ENCODE results near the gene EXD3. TPM values are rescaled to one million over a fixed set of nuclear protein-coding genes. Genes with fewer than 3 reads are reported as not detected.

Gene EXD3
- total RNA-seq, 6 experiments from 2014 or later: 6.4 to 10.6 (median 8.7) TPM

DNA sequence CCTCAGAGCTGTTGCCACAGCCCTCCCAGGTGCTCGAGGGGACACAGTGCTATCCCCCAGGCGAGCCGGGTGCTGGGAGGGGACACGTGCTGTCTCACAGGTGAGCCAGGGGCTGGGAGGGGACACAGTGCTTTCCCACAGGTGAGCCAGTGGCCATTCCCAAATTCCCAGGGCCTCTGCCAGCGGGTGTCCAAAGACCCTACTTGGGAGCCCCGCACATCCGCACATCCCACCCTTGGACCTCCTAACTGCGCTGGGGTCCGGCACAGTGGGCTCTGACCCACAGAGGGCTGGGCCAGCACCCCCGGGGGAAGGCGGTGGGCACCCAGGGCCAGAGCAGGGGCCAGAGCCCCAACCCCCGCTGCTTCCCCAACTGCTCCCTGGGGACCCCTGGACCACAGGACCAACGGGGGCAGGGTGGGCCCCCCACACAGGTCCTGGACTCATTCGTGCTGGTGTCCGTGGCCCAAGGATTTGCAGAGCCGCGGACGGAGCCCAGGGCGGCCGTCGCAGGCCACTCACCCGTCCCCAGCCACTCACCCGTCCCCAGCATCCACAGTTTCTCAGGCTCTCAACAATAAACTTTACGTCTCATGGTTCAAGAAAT, 17.9 kb downstream of the EXD3 start:
- Mint-ChIP-seq H3K4me1 (ENCODE audit: low read depth) (peaks cover 8% of the 10 kb centered on the region), H3K4me3 (no peak overlapping the region), H3K36me3 (ENCODE audit: low read depth) (peaks cover 8% of the 10 kb centered on the region), H3K27ac (no peak overlapping the region), H3K9me3 (no peaks in the 10 kb centered on the region), H3K27me3 (ENCODE audit: insufficient read depth) (peaks cover 7% of the 10 kb centered on the region)
- no peak for DNase-seq
- TF ChIP-seq, protein P1, sequence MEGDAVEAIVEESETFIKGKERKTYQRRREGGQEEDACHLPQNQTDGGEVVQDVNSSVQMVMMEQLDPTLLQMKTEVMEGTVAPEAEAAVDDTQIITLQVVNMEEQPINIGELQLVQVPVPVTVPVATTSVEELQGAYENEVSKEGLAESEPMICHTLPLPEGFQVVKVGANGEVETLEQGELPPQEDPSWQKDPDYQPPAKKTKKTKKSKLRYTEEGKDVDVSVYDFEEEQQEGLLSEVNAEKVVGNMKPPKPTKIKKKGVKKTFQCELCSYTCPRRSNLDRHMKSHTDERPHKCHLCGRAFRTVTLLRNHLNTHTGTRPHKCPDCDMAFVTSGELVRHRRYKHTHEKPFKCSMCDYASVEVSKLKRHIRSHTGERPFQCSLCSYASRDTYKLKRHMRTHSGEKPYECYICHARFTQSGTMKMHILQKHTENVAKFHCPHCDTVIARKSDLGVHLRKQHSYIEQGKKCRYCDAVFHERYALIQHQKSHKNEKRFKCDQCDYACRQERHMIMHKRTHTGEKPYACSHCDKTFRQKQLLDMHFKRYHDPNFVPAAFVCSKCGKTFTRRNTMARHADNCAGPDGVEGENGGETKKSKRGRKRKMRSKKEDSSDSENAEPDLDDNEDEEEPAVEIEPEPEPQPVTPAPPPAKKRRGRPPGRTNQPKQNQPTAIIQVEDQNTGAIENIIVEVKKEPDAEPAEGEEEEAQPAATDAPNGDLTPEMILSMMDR (IDR thresholded peaks at IDR 0.05): no peak

DNA sequence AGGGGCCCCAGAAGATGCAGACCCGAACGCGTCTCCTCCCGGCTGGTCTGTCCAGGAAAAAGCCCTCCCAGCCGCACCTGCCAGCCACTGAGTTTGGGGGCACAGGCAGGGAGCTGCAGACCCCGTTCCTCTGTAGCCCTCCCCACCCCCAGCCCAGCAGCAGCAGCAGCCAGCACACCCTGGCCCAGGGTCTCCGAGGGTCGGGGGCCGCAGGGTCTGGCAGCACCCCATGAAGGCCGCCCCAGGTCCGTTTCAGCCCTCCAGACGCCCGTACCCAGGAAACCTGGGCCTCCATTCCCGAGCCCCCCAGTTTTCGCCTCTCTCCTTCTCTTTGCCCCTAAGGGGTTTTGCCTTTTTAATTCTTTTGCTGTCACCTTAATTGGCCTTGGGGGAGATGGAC, 19.7 kb downstream of the EXD3 start:
- peaks cover 8% of the 10 kb centered on the region for H3K4me1 Mint-ChIP-seq (ENCODE audit: low read depth)
- H3K27me3 Mint-ChIP-seq (ENCODE audit: insufficient read depth): peaks cover 3% of the 10 kb centered on the region; the same call in 1 of the 2 replicates
- H3K27ac Mint-ChIP-seq: no peak overlapping the region
- no peak for DNase-seq
- peaks cover 13% of the 10 kb centered on the region for H3K36me3 Mint-ChIP-seq (ENCODE audit: low read depth)
- no peak overlapping the region for H3K4me3 Mint-ChIP-seq
- no peaks in the 10 kb centered on the region for H3K9me3 Mint-ChIP-seq
- TF ChIP-seq, protein P1 (IDR thresholded peaks at IDR 0.05): no peak

DNA sequence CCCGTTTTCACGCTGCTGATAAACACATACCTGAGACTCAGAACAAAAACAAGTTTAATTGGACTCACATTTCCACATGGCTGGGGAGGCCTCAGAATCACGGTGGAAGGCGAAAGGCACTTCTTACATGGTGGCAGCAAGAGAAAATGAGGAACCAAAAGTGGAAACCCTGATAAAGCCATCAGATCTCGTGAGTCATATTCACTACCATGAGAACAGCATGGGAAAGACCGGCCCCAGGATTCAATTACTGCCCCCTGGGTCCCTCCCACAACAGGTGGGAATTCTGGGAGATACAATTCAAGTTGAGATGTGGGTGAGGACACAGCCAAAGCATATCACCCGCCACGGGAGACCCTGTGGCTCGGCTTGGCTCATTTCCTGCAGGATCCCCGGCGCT, 20.2 kb downstream of the EXD3 start:
- Mint-ChIP-seq H3K27ac (no peak overlapping the region), H3K27me3 (ENCODE audit: insufficient read depth) (peaks cover 3% of the 10 kb centered on the region; the same call in 1 of the 2 replicates), H3K9me3 (no peaks in the 10 kb centered on the region), H3K36me3 (ENCODE audit: low read depth) (peaks cover 16% of the 10 kb centered on the region), H3K4me1 (ENCODE audit: low read depth) (peaks cover 8% of the 10 kb centered on the region), H3K4me3 (no peak overlapping the region)
- TF ChIP-seq, protein P1 (IDR thresholded peaks at IDR 0.05): no peak
- DNase-seq: no peak

DNA sequence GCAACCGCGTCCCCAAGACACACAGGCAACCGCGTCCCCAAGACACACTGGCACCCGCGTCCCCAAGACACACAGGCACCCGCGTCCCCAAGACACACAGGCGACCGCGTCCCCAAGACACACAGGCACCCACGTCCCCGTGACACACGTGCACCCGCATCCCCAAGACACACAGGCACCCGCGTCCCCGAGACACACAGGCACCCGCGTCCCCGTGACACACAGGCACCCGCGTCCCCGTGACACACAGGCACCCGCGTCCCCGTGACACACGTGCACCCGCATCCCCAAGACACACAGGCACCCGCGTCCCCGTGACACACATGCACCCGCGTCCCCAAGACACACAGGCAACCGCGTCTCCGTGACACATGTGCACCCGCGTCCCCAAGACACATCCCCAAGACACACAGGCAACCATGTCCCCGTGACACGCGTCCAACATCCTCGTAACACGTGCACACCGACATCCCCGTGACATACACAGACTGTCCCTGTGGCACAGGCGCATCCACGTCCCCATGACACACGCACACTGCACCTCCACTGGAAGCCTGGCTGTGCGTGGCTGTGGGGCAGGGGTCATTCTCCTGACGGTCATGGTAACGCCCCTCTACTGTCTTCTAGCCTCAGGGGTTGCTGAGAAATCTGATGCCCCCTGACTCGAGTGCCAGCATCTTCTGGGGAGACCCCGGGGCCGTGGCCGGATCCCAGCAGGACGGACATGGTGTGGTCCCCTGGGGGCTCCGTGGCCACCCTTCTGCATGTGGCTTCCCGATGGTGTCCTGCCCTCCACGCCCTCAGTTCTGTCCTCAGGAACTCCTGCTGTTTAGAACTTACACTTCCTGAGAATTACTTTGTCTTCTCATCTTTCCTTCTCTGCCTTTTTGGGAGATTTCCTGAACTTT, 24.1 kb downstream of the EXD3 start:
- H3K36me3 Mint-ChIP-seq (ENCODE audit: low read depth): peaks cover 23% of the 10 kb centered on the region
- H3K9me3 Mint-ChIP-seq: peaks cover 3% of the 10 kb centered on the region; the same call in 1 of the 2 replicates
- H3K27me3 Mint-ChIP-seq (ENCODE audit: insufficient read depth): no peaks in the 10 kb centered on the region; the same call in 1 of the 2 replicates
- no peak overlapping the region for H3K4me3 Mint-ChIP-seq
- no peak for DNase-seq
- H3K27ac Mint-ChIP-seq: no peak overlapping the region
- TF ChIP-seq, protein P1 (IDR thresholded peaks at IDR 0.05): no peak
- peaks cover 4% of the 10 kb centered on the region; the same call in 1 of the 2 replicates for H3K4me1 Mint-ChIP-seq (ENCODE audit: low read depth)

DNA sequence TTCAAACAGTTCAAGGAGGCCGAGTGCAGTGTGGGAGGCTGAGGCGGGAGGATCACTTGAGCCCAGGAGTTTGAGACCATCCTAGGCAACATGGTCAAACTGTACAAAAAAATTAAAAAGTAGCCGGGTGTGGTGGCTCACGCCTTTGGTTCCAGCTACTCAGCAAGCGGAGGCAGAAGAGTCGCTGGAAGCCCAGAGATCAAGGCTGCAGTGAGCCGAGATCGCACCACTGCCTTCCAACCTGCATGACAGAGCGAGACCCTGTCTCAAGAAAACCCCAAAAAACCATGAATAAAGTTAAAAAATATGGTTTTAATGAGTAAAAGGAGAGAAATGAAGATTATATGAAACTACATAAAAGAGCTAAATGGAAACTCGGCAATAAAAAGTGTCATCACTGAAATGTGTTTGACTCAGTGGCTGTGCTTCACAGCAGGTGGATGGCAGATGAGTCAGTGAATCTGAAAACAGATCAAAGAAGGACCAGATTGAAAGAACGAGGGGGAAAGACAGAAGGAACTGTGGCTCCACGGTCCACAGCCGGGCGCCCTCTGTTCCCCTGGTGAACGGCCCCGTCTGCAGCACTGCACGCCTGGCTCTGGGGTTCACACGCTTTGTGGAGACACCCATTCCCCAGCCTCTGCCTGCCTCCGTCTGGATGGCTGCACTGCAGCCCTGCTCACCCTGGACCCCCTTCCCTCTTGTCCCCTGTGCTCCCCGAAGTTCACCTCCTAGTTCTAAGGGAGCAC, 25.1 kb downstream of the EXD3 start:
- peaks cover 3% of the 10 kb centered on the region; the same call in 1 of the 2 replicates for H3K9me3 Mint-ChIP-seq
- H3K36me3 Mint-ChIP-seq (ENCODE audit: low read depth): peaks cover 23% of the 10 kb centered on the region
- TF ChIP-seq, protein P1 (IDR thresholded peaks at IDR 0.05): no peak
- no peak for DNase-seq
- no peaks in the 10 kb centered on the region; the same call in 1 of the 2 replicates for H3K27me3 Mint-ChIP-seq (ENCODE audit: insufficient read depth)
- no peak overlapping the region for H3K4me3 Mint-ChIP-seq
- H3K4me1 Mint-ChIP-seq (ENCODE audit: low read depth): peaks cover 4% of the 10 kb centered on the region; the same call in 1 of the 2 replicates
- no peak overlapping the region for H3K27ac Mint-ChIP-seq
